ENCODE data around the gene CENPA.
"Not testable (repeated sequence)": the region's sequence is repeated elsewhere in the genome, so short reads cannot be mapped to it uniquely, and the experiment has no call there.

DNA sequence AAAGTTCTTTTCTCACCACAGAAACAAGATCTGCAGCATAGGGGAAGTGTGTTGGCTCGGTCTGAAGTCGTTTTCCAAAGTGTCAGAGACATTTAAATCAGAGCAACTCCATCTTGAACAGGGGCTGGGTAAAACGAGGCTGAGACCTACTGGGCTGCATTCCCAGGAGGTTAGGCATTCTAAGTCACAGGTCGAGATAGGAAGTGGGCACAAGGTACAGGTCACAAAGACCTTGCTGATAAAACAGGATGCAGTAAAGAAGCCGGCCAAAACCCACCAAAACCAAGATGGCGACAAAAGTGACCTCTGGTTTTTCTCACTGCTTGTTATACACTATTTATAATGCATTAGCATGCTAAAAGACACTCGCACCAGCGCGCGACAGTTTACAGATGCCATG lies 24.9 kb upstream of the CENPA start:
- TF ChIP-seq, protein P1, sequence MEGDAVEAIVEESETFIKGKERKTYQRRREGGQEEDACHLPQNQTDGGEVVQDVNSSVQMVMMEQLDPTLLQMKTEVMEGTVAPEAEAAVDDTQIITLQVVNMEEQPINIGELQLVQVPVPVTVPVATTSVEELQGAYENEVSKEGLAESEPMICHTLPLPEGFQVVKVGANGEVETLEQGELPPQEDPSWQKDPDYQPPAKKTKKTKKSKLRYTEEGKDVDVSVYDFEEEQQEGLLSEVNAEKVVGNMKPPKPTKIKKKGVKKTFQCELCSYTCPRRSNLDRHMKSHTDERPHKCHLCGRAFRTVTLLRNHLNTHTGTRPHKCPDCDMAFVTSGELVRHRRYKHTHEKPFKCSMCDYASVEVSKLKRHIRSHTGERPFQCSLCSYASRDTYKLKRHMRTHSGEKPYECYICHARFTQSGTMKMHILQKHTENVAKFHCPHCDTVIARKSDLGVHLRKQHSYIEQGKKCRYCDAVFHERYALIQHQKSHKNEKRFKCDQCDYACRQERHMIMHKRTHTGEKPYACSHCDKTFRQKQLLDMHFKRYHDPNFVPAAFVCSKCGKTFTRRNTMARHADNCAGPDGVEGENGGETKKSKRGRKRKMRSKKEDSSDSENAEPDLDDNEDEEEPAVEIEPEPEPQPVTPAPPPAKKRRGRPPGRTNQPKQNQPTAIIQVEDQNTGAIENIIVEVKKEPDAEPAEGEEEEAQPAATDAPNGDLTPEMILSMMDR (IDR thresholded peaks at IDR 0.05; ENCODE audit: low read depth, low read length), result not testable (repeated sequence)
- not testable (repeated sequence) for TF ChIP-seq POLR2A (IDR thresholded peaks at IDR 0.05; ENCODE audit: extremely low read depth, insufficient read length); MYC (IDR thresholded peaks at IDR 0.05; ENCODE audit: low read depth, low read length)
- TF ChIP-seq, protein P2, sequence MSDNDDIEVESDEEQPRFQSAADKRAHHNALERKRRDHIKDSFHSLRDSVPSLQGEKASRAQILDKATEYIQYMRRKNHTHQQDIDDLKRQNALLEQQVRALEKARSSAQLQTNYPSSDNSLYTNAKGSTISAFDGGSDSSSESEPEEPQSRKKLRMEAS (IDR thresholded peaks at IDR 0.05; ENCODE audit: low read depth, low read length), result not testable (repeated sequence)

Data from NB4 (cell line).